Activated CD4-positive, alpha-beta T cell treated with anti-CD3 and anti-CD28 coated beads, Interleukin-10, Interleukin-2, amounts not matched to agents 100 ng/mL and 50 ng/mL, durations not matched to agents 16 hours and 8 hours (primary cell): ENCODE measurements around the gene COL19A1.

Source experiments
- DNase-seq: peaks from one replicate; pipeline ENCODE4 v3.0.0-alpha.2; 2020

Gene COL19A1

DNA sequence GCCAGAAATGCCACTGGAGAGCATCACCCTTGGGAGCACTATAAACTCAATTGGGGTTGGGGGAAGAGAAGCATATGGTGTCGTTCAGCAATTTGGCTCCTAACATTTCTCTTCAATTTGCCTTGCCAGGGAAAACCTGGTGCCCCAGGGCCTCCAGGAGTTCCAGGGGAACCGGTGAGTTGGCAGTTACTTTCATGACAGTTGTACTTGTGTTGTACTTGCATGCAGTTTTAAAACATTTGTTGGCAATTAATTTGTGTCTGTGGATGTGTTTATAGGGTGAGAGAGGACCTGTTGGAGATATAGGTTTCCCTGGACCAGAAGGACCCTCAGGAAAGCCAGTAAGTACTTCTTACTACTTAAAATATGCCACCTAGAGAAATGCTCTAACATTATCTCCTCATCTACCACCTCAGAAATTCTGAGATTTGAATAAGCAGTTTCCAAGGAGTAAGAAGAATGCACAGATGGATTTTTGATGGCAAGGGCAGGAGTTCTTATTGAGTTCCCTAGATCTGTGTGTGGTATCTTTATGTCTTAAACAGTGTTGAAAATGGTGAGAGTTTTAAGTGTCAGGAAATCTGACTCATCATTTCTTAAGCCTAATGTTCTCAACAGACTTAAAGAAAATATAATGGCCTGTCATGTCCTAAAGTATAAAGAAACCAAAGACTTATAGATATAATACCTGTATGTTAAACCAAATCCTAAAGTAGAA lies 314.0 kb downstream of the COL19A1 start:
- DNase-seq: no peak

DNA sequence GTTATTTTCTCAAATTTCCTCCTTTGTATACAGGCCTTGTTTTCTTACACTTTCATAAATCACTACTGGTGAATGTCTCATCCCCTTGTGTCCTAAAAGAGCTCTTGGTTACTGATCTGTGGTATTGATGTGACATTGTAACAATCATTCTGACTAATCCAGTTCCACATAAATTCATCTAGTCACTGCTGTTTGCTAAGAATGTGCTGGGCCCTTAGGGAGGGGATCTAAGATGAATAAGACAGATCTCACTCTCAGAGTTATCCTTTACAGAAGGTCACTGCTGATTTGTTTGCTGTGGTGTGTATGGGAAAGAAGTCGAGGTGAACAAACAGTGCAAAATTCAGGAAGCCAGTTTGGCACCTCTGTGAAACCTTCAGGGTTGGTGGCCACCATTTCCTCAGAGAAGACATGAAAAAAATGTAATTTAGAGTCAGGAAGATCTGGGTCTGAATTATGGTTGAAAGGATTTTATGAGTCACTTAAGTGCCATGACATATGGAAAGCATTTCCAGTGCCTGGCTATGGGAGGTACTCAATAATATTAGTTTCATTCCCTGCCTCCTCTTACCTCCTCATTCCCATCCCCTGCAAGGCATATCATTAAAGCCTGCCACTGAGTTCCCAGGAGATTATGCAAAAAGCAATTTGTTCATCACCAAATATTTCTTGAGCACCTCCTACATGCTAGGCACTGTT lies 314.7 kb downstream of the COL19A1 start:
- DNase-seq: peak; percentile 69

DNA sequence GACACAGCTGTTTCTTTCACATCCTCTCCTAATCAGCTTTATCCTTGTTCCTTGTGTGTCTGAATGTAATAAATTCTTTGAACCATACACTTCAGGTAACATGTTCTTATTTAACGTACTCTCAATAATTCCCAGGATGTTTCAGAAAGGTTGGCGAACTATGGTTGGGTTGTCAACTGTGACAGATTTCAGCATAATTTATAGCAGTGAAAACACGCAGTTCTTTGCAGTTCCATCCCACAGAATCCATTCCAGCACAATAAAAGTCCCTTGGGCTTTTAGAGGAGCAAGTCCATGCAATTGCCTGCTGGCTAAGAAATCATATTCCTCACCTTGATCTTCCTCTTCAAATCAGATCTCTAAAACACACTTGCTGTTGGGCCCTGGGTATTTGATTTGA lies 317.2 kb downstream of the COL19A1 start:
- DNase-seq: no peak

DNA sequence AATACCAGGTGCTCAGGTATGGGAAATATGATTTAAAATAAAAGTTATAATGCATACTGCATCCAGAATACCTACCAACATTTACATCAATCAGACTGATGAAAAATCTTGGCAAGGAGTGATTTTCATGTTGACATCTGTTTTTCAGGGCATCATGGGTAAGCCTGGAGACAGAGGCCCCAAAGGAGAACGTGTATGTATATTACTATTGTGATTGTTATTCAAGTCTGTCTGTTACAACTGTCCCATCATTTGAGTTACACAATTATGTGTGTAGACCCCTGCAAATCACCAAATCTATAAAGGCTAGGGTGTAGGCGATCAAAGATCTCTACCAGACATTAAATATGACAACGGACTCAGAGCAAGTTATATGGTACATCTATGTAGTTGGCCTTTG lies 318.4 kb downstream of the COL19A1 start:
- DNase-seq: no peak

DNA sequence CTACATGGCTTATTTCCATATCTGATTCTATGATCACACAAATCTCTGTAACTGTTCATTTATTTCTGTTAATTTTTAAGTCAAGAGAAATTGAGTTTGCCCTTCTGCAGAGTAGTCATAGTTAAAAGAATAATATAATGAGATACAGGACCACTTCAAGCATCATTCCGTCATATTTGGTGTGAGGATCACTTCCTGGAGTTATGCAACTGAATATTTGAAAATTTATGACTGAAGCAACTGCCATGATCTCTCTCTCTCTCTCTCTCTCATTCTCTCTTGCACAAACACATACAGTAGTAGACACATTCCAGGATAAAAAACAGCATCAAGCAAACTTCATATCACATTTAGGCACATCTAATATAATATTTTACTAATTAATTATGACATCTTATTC lies 320.1 kb downstream of the COL19A1 start:
- DNase-seq: no peak

DNA sequence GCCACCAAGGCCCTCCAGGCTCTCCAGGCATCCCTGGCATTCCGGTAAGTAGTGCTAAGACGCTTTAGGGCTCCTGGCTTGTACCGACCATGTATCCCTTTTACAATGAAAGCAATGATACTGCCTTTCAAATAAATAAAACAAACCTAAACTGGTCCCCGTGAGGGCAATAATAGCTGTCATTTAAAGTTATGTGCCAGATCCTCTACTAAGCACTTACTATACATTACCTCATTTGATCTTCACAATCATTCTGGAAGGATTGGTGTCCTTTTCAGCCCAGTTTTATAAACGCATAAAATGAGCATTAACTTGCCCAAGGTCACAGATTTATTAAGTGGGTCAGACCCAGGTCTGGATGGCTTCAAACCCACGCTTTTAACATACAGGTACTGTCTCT lies 321.8 kb downstream of the COL19A1 start:
- DNase-seq: no peak

DNA sequence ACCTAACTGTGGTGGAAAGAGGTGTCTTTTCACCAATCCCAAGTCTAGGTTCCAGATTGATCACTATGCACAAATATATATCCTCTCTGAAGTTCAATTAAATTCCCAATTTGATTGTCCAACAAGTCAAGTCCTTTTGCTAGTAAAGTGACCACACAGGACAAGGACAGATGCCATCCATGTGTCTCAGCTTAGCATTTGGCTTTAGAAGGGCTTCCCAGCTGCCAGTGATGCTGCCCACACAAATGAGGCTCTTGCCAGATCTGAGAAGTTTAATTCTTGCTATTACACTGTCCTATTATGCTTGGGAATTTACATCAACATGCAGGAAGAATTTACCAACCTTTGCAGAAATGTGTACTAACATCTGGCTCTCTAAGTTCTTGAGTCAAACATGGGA lies 328.1 kb downstream of the COL19A1 start:
- no peak for DNase-seq

DNA sequence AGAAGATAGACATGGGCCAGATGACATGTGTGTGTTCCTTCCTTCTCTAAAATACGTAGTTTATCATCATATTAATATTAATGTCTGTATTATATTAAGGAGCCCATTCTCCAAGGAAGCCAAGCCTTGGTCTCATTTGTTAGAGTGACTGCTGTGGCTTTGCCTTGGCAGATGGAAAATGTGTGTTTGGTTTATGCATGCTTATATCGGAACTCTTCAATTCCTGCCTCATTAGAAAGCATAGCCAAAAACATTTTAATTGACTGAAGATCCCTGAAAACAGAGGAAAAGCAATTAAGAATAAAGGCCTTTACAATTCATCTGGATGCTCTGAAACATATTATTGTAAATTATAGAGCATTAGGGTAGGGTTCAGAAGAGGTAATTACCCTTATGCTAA lies 330.2 kb downstream of the COL19A1 start:
- no peak for DNase-seq

DNA sequence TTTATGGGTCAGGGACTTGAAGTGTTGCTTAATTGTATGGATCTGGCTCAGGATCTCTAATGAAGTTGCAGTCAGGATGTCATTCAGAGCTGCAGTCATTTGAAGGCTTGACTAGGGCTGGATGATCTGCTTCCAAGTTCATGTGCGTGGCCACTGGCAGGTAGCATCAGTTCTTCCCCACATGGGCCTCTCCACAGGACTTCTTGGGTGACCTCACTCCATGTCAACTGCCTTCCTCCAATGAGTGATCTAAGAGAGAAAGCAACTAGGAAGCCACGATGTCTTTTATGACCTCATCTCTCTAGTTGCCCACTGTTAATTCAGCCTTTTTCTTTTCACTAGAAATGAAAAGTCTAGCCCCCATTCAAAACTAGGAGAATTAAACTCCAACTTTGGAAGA lies 332.4 kb downstream of the COL19A1 start:
- DNase-seq: no peak

DNA sequence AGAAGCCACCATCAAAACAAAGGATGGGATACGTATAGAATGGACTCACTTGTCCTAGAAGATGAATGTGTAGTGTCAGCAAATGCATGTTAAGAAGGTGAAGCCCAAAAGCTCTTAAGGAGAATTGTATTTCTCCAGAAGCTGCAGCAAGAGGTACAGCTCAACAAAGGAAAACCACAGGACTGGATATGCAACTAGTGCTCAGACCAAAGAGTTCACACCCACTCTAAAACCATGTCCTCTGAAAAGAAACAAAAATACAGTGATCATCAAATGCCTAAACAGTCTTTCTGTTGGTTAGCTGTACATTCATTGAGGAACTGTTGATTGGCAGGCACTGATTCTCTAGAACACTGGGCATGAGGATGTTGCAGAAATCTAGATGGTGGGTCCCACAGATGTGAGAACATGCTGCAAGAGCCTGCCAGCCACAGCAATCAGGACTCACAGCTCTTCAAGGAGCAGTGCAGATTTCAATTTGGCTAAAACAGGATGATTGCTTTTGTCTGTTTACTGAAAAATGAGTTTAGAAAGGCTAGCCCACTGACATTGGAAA lies 342.0 kb downstream of the COL19A1 start:
- no peak for DNase-seq

DNA sequence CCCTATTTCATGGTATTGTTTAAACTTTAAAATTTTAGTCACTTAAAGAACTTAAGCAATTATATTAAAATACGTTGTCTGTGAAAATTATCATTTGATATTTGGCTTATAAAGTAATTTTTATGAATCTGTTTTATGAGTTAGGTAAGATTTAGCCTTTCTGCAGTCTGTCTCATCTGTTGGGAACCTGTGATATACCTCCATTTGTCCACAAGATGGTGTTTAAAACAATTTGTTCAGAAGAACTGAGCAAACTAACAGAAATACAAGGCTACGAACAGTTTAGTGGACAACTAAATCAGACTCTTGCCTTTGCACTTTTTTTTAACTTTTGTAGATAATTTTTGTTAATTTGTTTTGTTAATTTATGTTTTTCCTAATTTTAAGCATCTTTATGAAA lies 344.1 kb downstream of the COL19A1 start:
- DNase-seq: peak; percentile 4

DNA sequence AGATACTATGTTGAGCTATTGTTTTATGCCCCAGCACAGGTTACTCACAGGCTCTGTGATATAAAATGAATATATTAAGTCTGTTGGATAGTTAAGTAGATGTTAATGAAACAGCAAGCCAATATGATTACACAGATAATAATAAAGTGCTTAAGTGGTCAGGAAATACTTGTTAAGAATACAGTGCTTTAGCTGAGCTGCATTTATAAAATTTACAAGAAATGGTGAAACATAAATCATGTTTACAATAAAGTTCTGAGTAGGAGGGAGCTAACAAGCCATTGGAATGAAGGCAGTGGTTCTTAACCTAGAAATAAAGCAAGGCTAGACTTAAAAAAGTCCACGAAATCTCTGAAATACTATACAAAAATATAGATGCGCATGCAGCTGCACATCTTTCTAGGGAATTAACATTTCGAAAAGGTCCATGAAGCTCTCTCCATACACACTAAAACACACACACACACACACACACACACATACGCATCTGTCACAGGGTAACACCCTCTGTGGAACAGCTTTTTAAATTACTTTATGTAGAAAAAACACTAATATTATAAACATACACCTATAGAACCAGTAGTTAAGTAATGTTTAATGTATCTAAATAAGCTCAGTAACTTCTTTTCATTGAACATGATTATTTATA lies 349.2 kb downstream of the COL19A1 start:
- DNase-seq: no peak

DNA sequence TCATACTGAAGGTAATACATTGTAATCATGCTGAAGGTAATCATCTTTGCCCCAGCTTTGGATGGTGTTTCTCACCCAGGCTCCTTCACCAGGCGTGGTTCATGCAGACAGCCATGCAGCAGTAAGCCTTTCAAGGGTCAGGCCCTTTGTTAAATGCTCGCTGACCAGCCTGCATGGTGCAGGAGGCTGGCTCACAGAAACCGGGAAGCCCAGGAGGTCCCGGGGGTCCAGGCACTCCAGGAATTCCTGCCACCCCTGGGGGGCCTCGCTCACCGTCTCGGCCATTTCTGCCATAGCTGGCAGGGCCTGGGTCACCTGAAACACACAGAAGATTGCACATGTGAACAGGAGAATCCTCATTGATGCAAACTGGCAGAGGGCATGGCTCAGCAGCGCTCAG lies 350.4 kb downstream of the COL19A1 start:
- no peak for DNase-seq

DNA sequence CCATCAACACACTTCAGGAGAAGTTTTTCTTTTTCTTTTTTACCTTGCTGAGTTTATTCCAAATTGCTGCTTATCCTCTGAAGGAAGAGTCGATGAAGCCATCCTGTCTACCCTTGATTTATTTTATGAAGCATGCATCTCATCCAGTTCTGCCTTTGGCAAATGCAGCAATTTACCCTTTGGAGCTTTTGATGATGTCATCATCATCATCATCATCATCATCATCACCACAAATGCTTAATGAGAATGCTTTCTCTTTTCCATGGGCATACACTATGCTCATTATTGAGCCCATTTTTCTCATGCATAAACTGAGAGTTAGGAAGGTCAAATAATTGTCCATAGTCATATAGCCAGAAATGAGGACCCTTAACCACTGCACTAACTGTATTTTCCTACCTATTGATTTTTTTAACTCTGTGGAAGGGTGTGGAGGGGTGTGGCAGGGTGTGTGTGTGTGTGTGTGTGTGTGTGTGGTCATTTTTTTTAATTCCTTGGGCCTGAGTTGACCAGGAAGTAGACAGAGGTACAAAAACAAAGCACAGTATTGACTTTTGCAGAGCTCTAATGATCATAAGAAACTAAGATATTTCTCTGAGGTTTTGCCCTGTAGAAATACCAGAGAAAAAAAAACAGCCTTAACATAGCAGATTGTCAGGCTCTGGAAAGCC lies 353.7 kb downstream of the COL19A1 start:
- no peak for DNase-seq

DNA sequence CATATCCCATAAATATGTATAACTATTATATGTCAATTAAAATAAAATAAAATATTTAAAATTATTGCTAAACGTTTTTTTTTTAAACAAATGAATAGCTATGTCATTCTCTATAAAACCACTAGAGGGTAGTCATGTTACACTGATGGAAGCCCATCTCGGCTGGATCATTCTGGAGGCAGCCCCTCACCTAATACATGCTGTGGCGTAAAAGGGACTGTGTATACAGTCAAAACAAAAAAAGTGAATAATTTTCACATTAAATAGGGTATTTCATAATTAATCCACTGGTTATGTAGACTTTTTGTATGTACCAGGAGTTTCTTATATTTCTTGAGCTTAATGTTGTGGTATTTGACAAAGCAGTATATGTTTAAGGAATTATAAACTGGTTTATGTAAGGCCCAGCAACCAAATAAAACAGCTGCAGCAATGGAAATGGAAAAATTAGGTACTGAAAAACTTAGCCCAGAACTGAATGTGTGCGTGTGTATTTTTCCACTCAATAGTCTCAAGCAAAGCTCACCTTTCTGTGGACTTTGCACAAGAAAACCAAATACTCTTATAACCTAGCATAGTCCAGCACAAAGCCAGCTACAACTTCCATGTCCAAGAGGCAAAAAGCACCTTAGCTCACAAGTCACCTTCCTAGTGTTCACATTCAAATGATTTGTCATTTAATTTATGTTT lies 354.8 kb downstream of the COL19A1 start:
- DNase-seq: peak; percentile 26

DNA sequence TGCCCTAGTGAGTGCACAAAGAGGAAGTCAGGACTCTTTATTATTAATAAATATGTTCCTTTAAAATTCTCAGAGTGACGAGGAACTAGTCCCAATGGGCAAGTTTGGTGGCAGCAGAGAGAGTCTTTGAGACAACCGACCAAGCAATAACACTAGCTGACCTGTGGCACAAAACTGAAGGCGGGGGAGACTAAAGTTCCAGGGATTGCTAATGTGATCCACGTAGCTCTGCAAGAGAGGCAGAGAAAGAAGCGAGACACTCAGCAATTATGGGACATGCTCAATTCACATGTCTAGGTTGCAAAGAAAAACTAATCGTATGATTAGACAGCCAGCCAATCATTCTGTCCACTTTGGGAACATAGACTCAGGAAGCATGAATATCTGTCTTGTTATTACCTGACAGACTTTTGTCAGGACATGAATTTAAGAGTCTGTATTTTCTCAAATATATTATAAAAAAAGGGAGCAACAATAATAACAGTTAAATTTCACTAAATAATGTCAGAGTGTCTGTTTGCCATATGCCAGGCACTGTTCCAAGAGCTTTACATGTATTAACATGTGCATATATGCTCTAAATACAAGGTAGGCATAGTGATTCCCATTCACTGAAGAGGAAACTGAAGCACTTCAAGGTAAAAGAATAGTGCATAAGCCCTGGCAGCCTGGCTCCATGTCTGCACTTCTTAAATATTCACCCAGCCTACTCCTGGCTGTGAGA lies 355.5 kb downstream of the COL19A1 start:
- DNase-seq: no peak

DNA sequence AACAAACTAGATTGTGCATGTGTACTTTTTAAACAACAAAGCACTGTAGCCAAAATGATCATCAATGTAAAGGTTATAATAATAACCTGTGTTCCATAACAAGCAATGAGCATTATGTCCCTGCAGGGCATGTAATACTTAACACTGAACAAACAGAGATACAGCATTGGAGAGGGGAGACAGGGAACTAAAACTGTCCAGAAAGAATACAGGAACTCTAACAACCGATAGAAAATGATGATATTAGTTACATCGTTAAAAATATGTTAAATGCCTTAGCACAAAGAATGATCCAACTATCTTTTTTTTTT lies 356.0 kb downstream of the COL19A1 start:
- no peak for DNase-seq

DNA sequence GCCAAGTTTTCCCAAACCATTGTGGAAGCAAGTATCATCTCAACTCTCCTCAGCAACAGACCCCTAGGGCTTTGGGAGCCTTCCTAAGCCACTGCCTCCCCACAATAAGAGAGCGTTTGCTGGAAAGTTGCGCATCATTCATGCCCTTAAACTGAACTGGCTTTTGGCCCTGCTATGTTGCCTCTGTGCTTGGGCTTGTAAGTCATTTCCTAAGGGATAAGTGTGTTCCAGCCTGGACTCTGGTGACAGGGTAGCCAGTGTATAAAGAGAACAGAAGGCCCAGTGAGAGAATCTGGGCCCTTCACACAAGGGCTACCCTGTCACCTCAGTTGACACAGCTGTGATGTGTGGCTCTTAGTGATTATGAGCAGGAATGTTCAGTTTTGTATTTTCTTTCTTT lies 358.7 kb downstream of the COL19A1 start:
- DNase-seq: no peak

DNA sequence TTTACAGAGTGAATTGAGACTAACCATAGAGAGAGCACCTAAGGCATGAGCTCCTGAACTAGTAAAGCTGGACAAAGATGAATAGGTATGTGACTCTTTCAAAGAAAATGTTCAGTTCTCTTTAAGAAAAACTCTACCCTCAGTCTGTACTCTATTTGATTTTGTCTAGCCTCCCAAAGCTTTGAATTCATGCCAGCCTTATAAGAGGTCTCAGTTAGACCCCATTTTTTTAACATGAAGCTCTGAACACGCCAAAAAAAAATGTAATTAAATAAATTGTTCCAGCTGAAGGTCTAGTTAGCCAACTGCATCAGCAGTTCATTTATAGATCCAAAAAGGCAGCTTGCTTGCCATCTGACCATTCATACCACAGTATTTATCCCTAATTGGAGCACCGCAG lies 365.0 kb downstream of the COL19A1 start:
- no peak for DNase-seq

DNA sequence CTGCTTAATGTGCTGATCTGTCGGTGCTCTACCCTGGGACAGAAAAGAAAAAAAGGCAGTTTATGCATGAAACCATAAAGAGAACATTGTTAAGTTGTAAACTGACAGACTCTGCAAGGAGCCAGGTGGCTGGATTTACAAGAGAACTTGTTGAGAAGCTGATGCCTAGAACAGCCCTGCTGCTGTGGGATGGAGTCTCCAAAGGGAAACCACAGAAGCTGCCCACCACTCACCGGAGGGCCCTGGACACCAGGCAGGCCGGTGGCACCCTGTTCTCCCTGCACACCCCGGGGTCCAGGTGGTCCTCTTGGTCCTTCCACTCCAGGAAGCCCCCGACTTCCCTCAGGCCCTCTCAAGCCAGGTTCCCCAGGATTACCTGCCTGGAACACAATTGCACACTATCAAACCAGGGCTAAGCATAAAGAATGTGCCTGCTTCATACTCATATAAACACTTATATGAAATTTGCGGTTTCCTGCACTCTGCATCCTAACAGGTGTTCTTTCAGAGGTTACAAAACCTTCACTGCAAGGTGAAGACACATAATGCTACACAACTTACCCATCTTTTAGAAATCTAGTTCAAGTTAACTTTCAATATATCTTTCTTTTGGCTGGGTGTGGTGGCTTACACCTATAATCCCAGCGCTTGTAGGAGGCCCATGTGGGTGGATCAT lies 368.3 kb downstream of the COL19A1 start:
- DNase-seq: no peak

DNA sequence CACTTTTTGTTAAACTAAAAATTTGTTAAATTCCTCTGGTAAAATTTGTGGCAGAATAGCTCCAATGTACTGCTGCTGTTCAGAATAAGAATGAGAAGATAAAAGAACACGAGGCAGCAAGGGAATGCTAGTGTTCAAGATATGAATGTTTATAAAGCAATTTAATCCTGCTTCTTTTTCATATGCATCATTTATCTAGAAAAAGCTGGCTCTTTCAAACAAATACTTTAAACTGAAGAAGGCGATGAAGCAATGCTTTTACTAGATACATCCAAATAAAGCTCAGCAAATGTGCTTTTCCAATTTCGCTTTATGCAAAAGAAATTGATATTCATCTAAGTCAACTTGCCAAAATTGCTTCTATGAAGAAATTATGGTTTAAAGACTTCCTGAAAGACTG lies 370.0 kb downstream of the COL19A1 start:
- DNase-seq: no peak

DNA sequence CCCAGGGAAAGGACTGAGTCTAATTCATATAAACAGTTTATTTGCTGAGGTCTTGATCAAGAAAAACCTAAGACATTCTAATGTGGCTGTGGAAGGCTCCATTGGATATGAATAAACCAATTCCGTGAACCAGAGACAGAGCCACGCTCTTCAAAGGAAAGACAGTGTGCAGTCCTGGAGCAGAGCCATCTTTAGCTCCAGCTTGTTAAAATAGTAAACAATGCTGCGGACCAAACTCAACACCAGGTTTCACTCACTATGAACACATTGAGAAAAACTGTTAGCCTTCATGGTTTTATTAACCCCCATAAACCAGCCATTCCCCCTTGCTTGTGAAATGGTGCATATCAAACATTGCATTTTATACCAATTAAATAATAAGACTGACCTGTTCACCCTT lies 374.7 kb downstream of the COL19A1 start:
- DNase-seq: no peak
